Mucosa of stomach (tissue), 1 donor: ENCODE measurements around the gene PTGFR.

Source experiments
- H3K27me3 ChIP-seq: one replicate; pipeline ENCODE4 v1.7.0; 2013; ENCODE audit warnings: mild to moderate bottlenecking, low read length; ENCODE audit not compliant: control insufficient read depth, insufficient read depth
- H3K36me3 ChIP-seq: one replicate; pipeline ENCODE4 v1.7.0; 2013; ENCODE audit warnings: low read length; ENCODE audit not compliant: control insufficient read depth, insufficient read depth
- H3K4me1 ChIP-seq: one replicate; pipeline ENCODE4 v1.7.0; 2013; ENCODE audit warnings: mild to moderate bottlenecking, low read length; ENCODE audit not compliant: control insufficient read depth, insufficient read depth
- H3K4me3 ChIP-seq: one replicate; pipeline ENCODE4 v1.7.0; 2013; ENCODE audit warnings: low read length
- H3K9ac ChIP-seq: one replicate; pipeline ENCODE4 v1.7.0; 2013; ENCODE audit warnings: mild to moderate bottlenecking, low read length, moderate library complexity
- H3K9me3 ChIP-seq: one replicate; pipeline ENCODE4 v1.7.0; 2013; ENCODE audit warnings: mild to moderate bottlenecking, low read length, moderate library complexity; ENCODE audit not compliant: control insufficient read depth
- donor health status: Pancreatic carcinoma.

Gene PTGFR

DNA sequence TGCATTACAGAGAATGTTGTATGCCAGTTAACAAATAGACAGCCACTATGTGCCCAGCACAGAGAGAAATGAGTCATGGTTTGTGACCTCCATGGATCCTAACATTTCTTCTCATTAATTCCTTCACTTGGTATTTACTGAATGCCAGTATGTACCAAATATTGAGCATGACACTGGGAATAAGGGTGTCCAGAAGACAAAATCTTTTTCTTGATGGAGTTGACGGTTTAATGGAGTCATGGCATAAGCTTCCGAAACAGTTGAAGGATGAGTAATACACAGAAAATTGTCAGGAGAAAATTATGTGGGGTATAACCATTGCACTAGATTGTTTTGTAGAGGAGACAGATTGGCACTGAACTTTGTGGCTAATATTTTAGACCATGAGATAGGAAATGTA is 36.9 kb downstream of the PTGFR start:
- no peaks in the 10 kb centered on the region for H3K36me3 ChIP-seq
- H3K9ac ChIP-seq, result no peak overlapping the region
- H3K4me1 ChIP-seq, result no peaks in the 10 kb centered on the region
- H3K4me3 ChIP-seq, result no peak overlapping the region
- H3K27me3 ChIP-seq, result no peaks in the 10 kb centered on the region
- H3K9me3 ChIP-seq, result no peaks in the 10 kb centered on the region

DNA sequence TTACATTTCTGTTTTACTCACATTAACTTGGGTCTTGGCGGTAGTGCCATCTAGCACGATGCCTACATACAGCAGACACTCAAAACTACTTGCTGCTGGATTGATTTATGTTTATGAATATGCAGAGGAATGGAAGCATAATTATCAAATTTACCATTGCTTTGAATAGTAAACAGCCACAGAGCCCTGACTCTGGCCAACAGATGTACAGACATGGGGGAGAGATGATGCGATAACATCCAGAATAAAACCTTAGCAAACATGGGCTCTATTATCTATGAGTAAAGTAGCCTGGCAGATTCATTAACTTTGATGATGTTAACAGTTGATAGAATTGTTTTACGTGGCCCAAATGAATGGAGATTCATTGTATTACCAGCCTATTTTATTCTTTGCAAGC is 42.8 kb downstream of the PTGFR start:
- Histone ChIP-seq H3K4me1 (no peaks in the 10 kb centered on the region), H3K4me3 (no peak overlapping the region), H3K9ac (no peak overlapping the region), H3K27me3 (no peaks in the 10 kb centered on the region), H3K36me3 (no peaks in the 10 kb centered on the region), H3K9me3 (no peaks in the 10 kb centered on the region)

DNA sequence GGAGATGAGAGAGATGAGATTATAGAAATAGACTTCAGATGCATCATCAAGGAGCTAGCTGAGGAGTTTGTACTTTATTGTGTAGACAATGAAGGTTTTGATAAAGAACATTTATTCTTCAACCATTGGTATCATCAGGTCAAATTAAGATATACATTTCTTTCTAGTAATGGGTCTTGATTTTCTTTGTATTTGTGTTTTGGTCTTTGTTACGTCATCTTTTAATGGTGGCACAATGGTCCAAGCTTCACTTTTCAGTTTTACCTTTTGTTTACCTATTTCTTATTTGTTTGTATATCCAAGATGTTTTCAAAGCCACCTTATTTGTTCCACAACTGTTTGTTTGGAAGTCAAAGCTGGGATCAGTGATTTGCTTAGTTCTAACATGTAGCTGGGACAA is 44.5 kb downstream of the PTGFR start:
- Histone ChIP-seq H3K36me3 (no peaks in the 10 kb centered on the region), H3K4me1 (no peaks in the 10 kb centered on the region), H3K9me3 (no peaks in the 10 kb centered on the region), H3K9ac (no peak overlapping the region), H3K27me3 (no peaks in the 10 kb centered on the region), H3K4me3 (no peak overlapping the region)

DNA sequence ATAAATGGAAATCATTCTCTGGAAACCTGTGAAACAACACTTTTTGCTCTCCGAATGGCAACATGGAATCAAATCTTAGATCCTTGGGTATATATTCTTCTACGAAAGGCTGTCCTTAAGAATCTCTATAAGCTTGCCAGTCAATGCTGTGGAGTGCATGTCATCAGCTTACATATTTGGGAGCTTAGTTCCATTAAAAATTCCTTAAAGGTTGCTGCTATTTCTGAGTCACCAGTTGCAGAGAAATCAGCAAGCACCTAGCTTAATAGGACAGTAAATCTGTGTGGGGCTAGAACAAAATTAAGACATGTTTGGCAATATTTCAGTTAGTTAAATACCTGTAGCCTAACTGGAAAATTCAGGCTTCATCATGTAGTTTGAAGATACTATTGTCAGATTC is 45.7 kb downstream of the PTGFR start:
- Histone ChIP-seq H3K4me1 (no peaks in the 10 kb centered on the region), H3K36me3 (no peaks in the 10 kb centered on the region), H3K27me3 (no peaks in the 10 kb centered on the region), H3K4me3 (no peak overlapping the region), H3K9ac (no peak overlapping the region), H3K9me3 (no peaks in the 10 kb centered on the region)

- H3K36me3 ChIP-seq, result no peaks in the 10 kb centered on the region
- H3K9ac ChIP-seq, result no peak overlapping the region
Measured at GRCh38 chr1:78540048-78540447, 49.3 kb downstream of the PTGFR start.

GRCh38 chr1:78541479-78541878 is 50.7 kb downstream of the PTGFR start:
- Histone ChIP-seq H3K4me1 (no peaks in the 10 kb centered on the region), H3K27me3 (no peaks in the 10 kb centered on the region), H3K4me3 (no peak overlapping the region), H3K36me3 (no peaks in the 10 kb centered on the region), H3K9me3 (no peaks in the 10 kb centered on the region), H3K9ac (no peak overlapping the region)

More at GRCh38 chr1:78540048-78540447, 49.3 kb downstream of the PTGFR start:
- no peaks in the 10 kb centered on the region for H3K27me3 ChIP-seq
- H3K4me3 ChIP-seq, result no peak overlapping the region
- no peaks in the 10 kb centered on the region for H3K4me1 ChIP-seq
- no peaks in the 10 kb centered on the region for H3K9me3 ChIP-seq

GRCh38 chr1:78543941-78544643 is 53.3 kb downstream of the PTGFR start:
- Histone ChIP-seq H3K4me3 (no peak overlapping the region), H3K9ac (no peak overlapping the region), H3K4me1 (no peaks in the 10 kb centered on the region), H3K36me3 (no peaks in the 10 kb centered on the region), H3K27me3 (no peaks in the 10 kb centered on the region), H3K9me3 (no peaks in the 10 kb centered on the region)

GRCh38 chr1:78547081-78547480 is 56.3 kb downstream of the PTGFR start:
- Histone ChIP-seq H3K36me3 (no peaks in the 10 kb centered on the region), H3K4me3 (no peak overlapping the region)

DNA sequence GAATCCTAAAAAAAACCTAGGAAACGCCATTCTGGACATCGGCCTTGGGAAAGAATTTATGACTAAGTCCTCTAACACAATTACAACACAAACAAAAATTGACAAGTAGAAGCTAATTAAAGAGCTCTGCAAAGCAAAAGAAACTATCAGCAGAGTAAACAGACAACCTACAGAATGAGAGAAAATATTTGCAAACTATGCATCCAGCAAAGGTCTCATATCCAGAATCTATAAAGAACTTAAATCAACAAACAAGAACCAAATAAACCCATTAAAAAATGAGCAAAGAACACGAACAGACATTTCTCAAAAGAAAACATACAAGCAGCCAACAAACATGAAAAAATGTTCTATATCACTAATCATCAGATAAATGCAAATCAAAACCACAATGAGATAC is 58.6 kb downstream of the PTGFR start:
- Histone ChIP-seq H3K36me3 (no peaks in the 10 kb centered on the region), H3K9me3 (no peaks in the 10 kb centered on the region), H3K4me1 (no peaks in the 10 kb centered on the region), H3K27me3 (no peaks in the 10 kb centered on the region), H3K4me3 (no peak overlapping the region), H3K9ac (no peak overlapping the region)

More at GRCh38 chr1:78547081-78547480, 56.3 kb downstream of the PTGFR start:
- no peaks in the 10 kb centered on the region for H3K9me3 ChIP-seq
- H3K27me3 ChIP-seq, result no peaks in the 10 kb centered on the region
- no peaks in the 10 kb centered on the region for H3K4me1 ChIP-seq
- no peak overlapping the region for H3K9ac ChIP-seq

DNA sequence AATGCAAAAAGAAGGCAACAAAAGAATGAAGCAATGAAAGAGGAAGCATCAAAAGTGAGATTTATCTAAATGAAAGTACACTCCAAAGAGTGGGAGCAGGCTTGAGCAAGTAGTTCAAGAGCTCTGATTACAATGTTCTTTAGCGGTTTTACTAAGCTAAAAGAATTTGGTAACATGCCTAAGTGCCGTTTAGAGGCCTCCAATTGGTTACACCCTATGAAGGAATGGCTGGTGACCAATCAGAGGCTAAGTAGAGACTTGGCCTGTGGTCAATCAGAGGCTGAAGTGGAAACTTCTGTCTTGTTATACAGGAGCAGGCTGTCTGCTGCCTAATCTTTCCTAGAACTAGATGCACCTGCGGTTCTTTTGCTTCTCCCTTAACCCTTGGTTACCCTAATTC is 59.1 kb downstream of the PTGFR start:
- Histone ChIP-seq H3K4me3 (no peak overlapping the region), H3K9ac (no peak overlapping the region), H3K36me3 (no peaks in the 10 kb centered on the region), H3K4me1 (no peaks in the 10 kb centered on the region), H3K27me3 (no peaks in the 10 kb centered on the region), H3K9me3 (no peaks in the 10 kb centered on the region)

GRCh38 chr1:78553859-78554258 is 63.1 kb downstream of the PTGFR start:
- Histone ChIP-seq H3K36me3 (no peaks in the 10 kb centered on the region), H3K9ac (no peak overlapping the region), H3K27me3 (no peaks in the 10 kb centered on the region), H3K4me3 (no peak overlapping the region), H3K9me3 (no peaks in the 10 kb centered on the region), H3K4me1 (no peaks in the 10 kb centered on the region)

GRCh38 chr1:78554840-78555239 is 64.1 kb downstream of the PTGFR start:
- H3K4me1 ChIP-seq, result no peaks in the 10 kb centered on the region

DNA sequence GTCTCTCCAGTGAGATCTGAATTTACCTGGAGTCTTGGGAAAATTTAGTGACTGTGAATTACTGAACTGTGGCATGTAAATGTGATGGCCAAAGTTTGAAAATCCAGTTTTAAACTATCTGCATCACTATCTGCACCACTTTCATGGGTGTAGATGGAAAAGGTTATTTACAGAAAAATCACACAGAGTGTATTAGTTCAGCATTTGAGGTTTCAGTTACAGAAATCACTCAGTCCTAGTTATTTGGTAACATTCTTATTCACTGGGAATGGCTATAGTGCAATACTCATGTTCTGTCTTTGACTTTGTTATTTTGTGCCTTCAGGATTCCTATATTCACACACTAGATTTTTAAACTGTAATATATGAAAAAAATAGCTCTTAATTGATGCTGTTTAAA is 68.9 kb downstream of the PTGFR start:
- Histone ChIP-seq H3K36me3 (no peaks in the 10 kb centered on the region), H3K9ac (no peak overlapping the region), H3K9me3 (no peaks in the 10 kb centered on the region)

More at GRCh38 chr1:78554840-78555239, 64.1 kb downstream of the PTGFR start:
- H3K4me3 ChIP-seq, result no peak overlapping the region
- no peaks in the 10 kb centered on the region for H3K9me3 ChIP-seq
- H3K36me3 ChIP-seq, result no peaks in the 10 kb centered on the region
- H3K27me3 ChIP-seq, result no peaks in the 10 kb centered on the region
- H3K9ac ChIP-seq, result no peak overlapping the region

More for the DNA sequence above, 68.9 kb downstream of the PTGFR start:
- Histone ChIP-seq H3K27me3 (no peaks in the 10 kb centered on the region), H3K4me3 (no peak overlapping the region), H3K4me1 (no peaks in the 10 kb centered on the region)
